ENCODE measurements around the gene TIMP2. TPM values are rescaled to one million over a fixed set of nuclear protein-coding genes. Genes with fewer than 3 reads are reported as not detected.
"Not testable (repeated sequence)": the region's sequence is repeated elsewhere in the genome, so short reads cannot be mapped to it uniquely, and the experiment has no call there.

TIMP2 gene
- total and polyA plus RNA-seq, 4 donors, result 203 to 732 (median 577) TPM

- WGBS, 2 donors, result 45 to 50% methylated on average over 5 of the region's 5 CpGs
- no peak for ATAC-seq (ENCODE audit: low FRiP score)
- Histone ChIP-seq H3K9me3 (ENCODE audit: control insufficient read depth, low read length) (no peaks in the 10 kb centered on the region), H3K36me3 (ENCODE audit: control insufficient read depth in 1 of 2, insufficient read depth in 2 of 2, low read length in 1 of 2) (peaks cover 0 to 1% of the 10 kb centered on the region in 2 donors), H3K4me1 (ENCODE audit: control insufficient read depth in 1 of 2, insufficient read depth in 2 of 2, low read length in 2 of 2) (no peaks in the 10 kb centered on the region), H3K4me3 (ENCODE audit: low read length in 2 of 2) (no peak overlapping the region), H3K27me3 (ENCODE audit: control insufficient read depth in 1 of 2, insufficient read depth in 2 of 2, low read length in 1 of 2) (no peaks in the 10 kb centered on the region), H3K27ac (ENCODE audit: low read depth in 1 of 2, low read length in 2 of 2) (no peak overlapping the region)
- intact Hi-C loops (cut with DNase I), result no loop called here
- DNase-seq, result no peak
Measured at GRCh38 chr17:78892520-78892919, 32.7 kb downstream of the TIMP2 start.

- DNase-seq, result no peak
- Histone ChIP-seq H3K36me3 (ENCODE audit: control insufficient read depth in 1 of 2, insufficient read depth in 2 of 2, low read length in 1 of 2) (peaks cover 0 to 1% of the 10 kb centered on the region in 2 donors), H3K27me3 (ENCODE audit: control insufficient read depth in 1 of 2, insufficient read depth in 2 of 2, low read length in 1 of 2) (no peaks in the 10 kb centered on the region), H3K4me3 (ENCODE audit: low read length in 2 of 2) (no peak overlapping the region), H3K27ac (ENCODE audit: low read depth in 1 of 2, low read length in 2 of 2) (no peak overlapping the region), H3K4me1 (ENCODE audit: control insufficient read depth in 1 of 2, insufficient read depth in 2 of 2, low read length in 2 of 2) (no peaks in the 10 kb centered on the region), H3K9me3 (ENCODE audit: control insufficient read depth, low read length) (no peaks in the 10 kb centered on the region)
- intact Hi-C loops (cut with DNase I), result no loop called here
- 67 to 72% methylated on average over 14 of the region's 14 CpGs for WGBS, 2 donors
- ATAC-seq (ENCODE audit: low FRiP score), result no peak
Measured at GRCh38 chr17:78892062-78892456, 33.1 kb downstream of the TIMP2 start.

DNA sequence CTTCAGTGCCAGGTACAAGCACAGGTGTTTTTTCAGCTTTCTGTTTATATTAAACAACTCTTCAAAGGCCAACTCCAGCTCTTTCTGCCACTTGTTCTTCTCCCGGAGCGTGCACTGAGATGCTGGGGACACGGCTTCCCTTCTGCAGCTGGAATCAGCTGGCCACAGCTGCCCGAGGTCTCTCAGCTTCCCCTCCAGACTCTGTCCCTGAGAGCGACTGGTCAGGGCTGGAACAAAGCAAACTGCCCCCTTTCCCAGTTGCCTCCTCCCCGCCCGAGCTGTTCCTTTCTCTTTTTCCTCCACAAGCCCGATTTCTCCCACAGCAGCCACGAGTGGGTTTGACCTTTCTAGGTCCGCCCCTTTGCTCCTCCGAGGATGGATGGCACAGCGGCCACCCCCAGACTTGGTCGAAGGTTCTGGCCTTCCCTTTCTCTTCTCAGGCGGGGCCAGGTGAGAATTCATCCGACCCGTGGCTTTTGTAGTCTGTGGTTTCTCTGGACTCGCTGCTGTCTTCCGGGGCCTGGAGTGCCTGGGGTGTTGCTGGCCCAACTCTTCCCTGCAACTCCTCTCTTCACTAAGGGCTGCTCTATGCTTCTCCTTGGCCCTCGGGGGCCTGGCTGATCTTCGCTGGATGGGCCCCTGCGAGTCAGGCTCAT, 33.7 kb downstream of the TIMP2 start:
- no peak overlapping the region for H3K27ac ChIP-seq (ENCODE audit: low read depth in 1 of 2, low read length in 2 of 2)
- ATAC-seq (ENCODE audit: low FRiP score) (no peak), DNase-seq (peak in 1 of 2 donors; percentile 72)
- no peaks in the 10 kb centered on the region for H3K9me3 ChIP-seq (ENCODE audit: control insufficient read depth, low read length)
- WGBS, 2 donors, result 78 to 80% methylated on average over 21 of the region's 21 CpGs
- no peaks in the 10 kb centered on the region for H3K27me3 ChIP-seq (ENCODE audit: control insufficient read depth in 1 of 2, insufficient read depth in 2 of 2, low read length in 1 of 2)
- H3K4me1 ChIP-seq (ENCODE audit: control insufficient read depth in 1 of 2, insufficient read depth in 2 of 2, low read length in 2 of 2), result no peaks in the 10 kb centered on the region
- H3K4me3 ChIP-seq (ENCODE audit: low read length in 2 of 2), result no peak overlapping the region
- intact Hi-C loops (cut with DNase I), result no loop called here
- H3K36me3 ChIP-seq (ENCODE audit: control insufficient read depth in 1 of 2, insufficient read depth in 2 of 2, low read length in 1 of 2), result peaks cover 0 to 1% of the 10 kb centered on the region in 2 donors

DNA sequence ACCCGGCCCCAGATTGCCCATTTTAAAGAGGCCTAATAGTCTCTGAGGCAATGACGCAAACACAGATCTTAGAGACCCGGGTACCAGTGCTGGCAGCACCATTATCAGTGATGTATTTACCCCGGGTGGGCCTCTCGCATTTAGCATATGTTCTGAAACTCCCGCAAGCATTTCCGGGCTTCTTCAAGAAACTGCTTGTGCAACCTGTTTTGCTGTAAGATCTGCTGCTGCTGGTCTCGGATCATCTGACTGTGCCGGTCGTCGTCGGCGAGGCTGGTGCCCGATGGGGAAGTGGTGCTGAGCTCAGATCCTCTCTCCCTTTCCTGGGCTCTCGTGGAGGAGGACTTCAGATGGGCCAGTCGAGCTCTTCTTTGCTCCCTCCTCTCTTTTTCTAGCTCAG, 34.7 kb downstream of the TIMP2 start:
- Histone ChIP-seq H3K27ac (ENCODE audit: low read depth in 1 of 2, low read length in 2 of 2) (no peak overlapping the region), H3K9me3 (ENCODE audit: control insufficient read depth, low read length) (no peaks in the 10 kb centered on the region), H3K4me3 (ENCODE audit: low read length in 2 of 2) (no peak overlapping the region), H3K27me3 (ENCODE audit: control insufficient read depth in 1 of 2, insufficient read depth in 2 of 2, low read length in 1 of 2) (no peaks in the 10 kb centered on the region), H3K36me3 (ENCODE audit: control insufficient read depth in 1 of 2, insufficient read depth in 2 of 2, low read length in 1 of 2) (peaks cover 0 to 1% of the 10 kb centered on the region in 2 donors), H3K4me1 (ENCODE audit: control insufficient read depth in 1 of 2, insufficient read depth in 2 of 2, low read length in 2 of 2) (no peaks in the 10 kb centered on the region)
- no peak for ATAC-seq (ENCODE audit: low FRiP score)
- 80 to 85% methylated on average over 16 of the region's 16 CpGs for WGBS, 2 donors
- intact Hi-C loops (cut with DNase I), result no loop called here
- DNase-seq, result peak in 1 of 2 donors; percentile 91

DNA sequence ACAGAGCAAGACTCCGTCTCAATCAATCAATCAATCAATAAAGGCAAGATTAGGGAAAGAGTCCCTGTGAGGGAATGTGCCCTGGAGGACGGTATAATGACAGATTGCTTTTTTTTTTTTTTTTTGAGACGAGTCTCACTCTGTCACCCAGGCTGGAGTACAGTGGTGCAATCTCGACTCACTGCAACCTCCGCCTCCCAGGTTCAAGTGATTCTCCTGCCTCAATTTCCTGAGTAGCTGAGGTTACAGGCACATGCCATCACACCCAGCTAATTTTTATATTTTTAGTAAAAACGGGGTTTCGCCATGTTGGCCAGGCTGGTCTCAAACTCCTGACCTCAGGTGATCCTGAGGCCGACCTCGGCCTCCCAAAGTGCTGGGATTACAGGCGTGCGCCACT, 35.1 kb downstream of the TIMP2 start:
- intact Hi-C loops (cut with DNase I); H3K9me3 ChIP-seq (ENCODE audit: control insufficient read depth, low read length); H3K27ac ChIP-seq (ENCODE audit: low read depth in 1 of 2, low read length in 2 of 2); H3K36me3 ChIP-seq (ENCODE audit: control insufficient read depth in 1 of 2, insufficient read depth in 2 of 2, low read length in 1 of 2); H3K27me3 ChIP-seq (ENCODE audit: control insufficient read depth in 1 of 2, insufficient read depth in 2 of 2, low read length in 1 of 2); H3K4me3 ChIP-seq (ENCODE audit: low read length in 2 of 2); ATAC-seq (ENCODE audit: low FRiP score); DNase-seq; H3K4me1 ChIP-seq (ENCODE audit: control insufficient read depth in 1 of 2, insufficient read depth in 2 of 2, low read length in 2 of 2): not testable (repeated sequence)
- 86 to 88% methylated on average over 10 to 11 of the region's 11 CpGs for WGBS, 2 donors

GRCh38 chr17:78889531-78889930, 35.7 kb downstream of the TIMP2 start:
- Histone ChIP-seq H3K36me3 (ENCODE audit: control insufficient read depth in 1 of 2, insufficient read depth in 2 of 2, low read length in 1 of 2) (peaks cover 0 to 1% of the 10 kb centered on the region in 2 donors), H3K9me3 (ENCODE audit: control insufficient read depth, low read length) (no peaks in the 10 kb centered on the region), H3K4me1 (ENCODE audit: control insufficient read depth in 1 of 2, insufficient read depth in 2 of 2, low read length in 2 of 2) (no peaks in the 10 kb centered on the region), H3K27ac (ENCODE audit: low read depth in 1 of 2, low read length in 2 of 2) (no peak overlapping the region), H3K4me3 (ENCODE audit: low read length in 2 of 2) (no peak overlapping the region), H3K27me3 (ENCODE audit: control insufficient read depth in 1 of 2, insufficient read depth in 2 of 2, low read length in 1 of 2) (no peaks in the 10 kb centered on the region)
- intact Hi-C loops (cut with DNase I), result no loop called here
- no peak for ATAC-seq (ENCODE audit: low FRiP score)
- no peak for DNase-seq
- 45 to 56% methylated on average over 8 of the region's 8 CpGs for WGBS, 2 donors

DNA sequence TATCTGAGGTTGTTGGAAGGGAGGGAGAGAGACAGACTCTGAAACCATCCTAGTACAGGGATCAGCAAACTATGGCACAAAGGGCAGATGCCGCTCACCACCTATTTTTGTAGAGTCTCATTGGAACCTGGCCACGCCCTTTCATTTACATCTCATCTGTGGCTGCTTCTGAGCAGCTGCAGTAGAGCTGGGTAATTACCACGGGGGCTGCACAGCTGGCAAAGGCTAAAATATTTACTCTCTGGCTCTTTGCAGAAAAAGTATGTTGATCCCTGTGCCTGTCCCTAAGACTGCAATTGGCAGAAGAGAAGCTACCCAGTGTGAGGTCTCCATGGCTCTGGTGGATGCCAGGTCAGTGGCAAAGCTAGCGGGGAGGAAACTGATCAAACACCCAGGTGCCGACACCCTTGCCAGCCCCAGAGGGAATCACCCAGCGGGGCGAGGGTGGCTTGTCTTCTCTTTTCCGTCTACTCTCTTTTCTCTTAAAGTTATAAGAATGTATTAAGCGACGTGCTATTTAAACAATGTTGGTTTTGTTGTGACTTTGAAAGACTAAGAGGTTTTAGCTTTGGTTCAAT, 36.2 kb downstream of the TIMP2 start:
- intact Hi-C loops (cut with DNase I), result no loop called here
- no peak for ATAC-seq (ENCODE audit: low FRiP score)
- H3K27me3 ChIP-seq (ENCODE audit: control insufficient read depth in 1 of 2, insufficient read depth in 2 of 2, low read length in 1 of 2), result no peaks in the 10 kb centered on the region
- no peak overlapping the region for H3K27ac ChIP-seq (ENCODE audit: low read depth in 1 of 2, low read length in 2 of 2)
- whole genome bisulfite sequencing, 2 donors, result 64 to 71% methylated on average over 10 of the region's 10 CpGs
- no peak overlapping the region for H3K4me3 ChIP-seq (ENCODE audit: low read length in 2 of 2)
- no peak for DNase-seq
- H3K36me3 ChIP-seq (ENCODE audit: control insufficient read depth in 1 of 2, insufficient read depth in 2 of 2, low read length in 1 of 2), result peaks cover 0 to 1% of the 10 kb centered on the region in 2 donors
- no peaks in the 10 kb centered on the region for H3K4me1 ChIP-seq (ENCODE audit: control insufficient read depth in 1 of 2, insufficient read depth in 2 of 2, low read length in 2 of 2)
- H3K9me3 ChIP-seq (ENCODE audit: control insufficient read depth, low read length), result no peaks in the 10 kb centered on the region

DNA sequence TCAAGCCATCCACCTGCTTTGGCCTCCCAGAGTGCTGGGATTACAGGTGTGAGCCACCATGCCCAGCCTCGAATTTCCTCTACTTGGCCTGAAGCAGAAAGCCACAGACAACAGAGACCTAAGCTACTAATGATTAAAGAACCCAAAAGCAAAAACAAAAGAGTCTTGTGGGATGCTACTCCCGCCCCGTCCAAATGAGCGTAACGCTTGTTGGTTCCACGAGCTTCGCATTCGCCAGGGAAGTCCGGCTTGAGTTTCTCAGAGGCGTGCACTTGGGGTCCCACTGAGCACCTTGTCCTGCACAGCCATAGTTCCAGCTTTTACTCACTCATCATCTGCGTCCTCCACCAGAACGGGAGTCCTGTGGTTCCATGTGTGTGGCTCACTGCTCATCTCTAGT, 38.2 kb downstream of the TIMP2 start:
- no peak overlapping the region for H3K27ac ChIP-seq (ENCODE audit: low read depth in 1 of 2, low read length in 2 of 2)
- peaks cover 0 to 1% of the 10 kb centered on the region in 2 donors for H3K36me3 ChIP-seq (ENCODE audit: control insufficient read depth in 1 of 2, insufficient read depth in 2 of 2, low read length in 1 of 2)
- H3K9me3 ChIP-seq (ENCODE audit: control insufficient read depth, low read length), result no peaks in the 10 kb centered on the region
- no peak overlapping the region for H3K4me3 ChIP-seq (ENCODE audit: low read length in 2 of 2)
- 92 to 94% methylated on average over 12 of the region's 12 CpGs for WGBS, 2 donors
- intact Hi-C loops (cut with DNase I), result no loop called here
- ATAC-seq (ENCODE audit: low FRiP score), result no peak
- no peak for DNase-seq
- H3K4me1 ChIP-seq (ENCODE audit: control insufficient read depth in 1 of 2, insufficient read depth in 2 of 2, low read length in 2 of 2), result no peaks in the 10 kb centered on the region
- no peaks in the 10 kb centered on the region for H3K27me3 ChIP-seq (ENCODE audit: control insufficient read depth in 1 of 2, insufficient read depth in 2 of 2, low read length in 1 of 2)

- Histone ChIP-seq H3K27ac (ENCODE audit: low read depth in 1 of 2, low read length in 2 of 2) (peak overlapping the region in 1 of 2 donors; percentile 8), H3K36me3 (ENCODE audit: control insufficient read depth in 1 of 2, insufficient read depth in 2 of 2, low read length in 1 of 2) (no peaks in the 10 kb centered on the region), H3K27me3 (ENCODE audit: control insufficient read depth in 1 of 2, insufficient read depth in 2 of 2, low read length in 1 of 2) (no peaks in the 10 kb centered on the region), H3K9me3 (ENCODE audit: control insufficient read depth, low read length) (no peaks in the 10 kb centered on the region), H3K4me3 (ENCODE audit: low read length in 2 of 2) (no peak overlapping the region), H3K4me1 (ENCODE audit: control insufficient read depth in 1 of 2, insufficient read depth in 2 of 2, low read length in 2 of 2) (no peaks in the 10 kb centered on the region)
- 82 to 83% methylated on average over 8 of the region's 8 CpGs for WGBS, 2 donors
- intact Hi-C loops (cut with DNase I), result no loop called here
- DNase-seq, result no peak
- ATAC-seq (ENCODE audit: low FRiP score), result no peak
Measured at GRCh38 chr17:78885956-78886355, 39.2 kb downstream of the TIMP2 start.
